Stomach (tissue), 4 donors: ENCODE measurements around the gene IGF2BP3.

ENCODE experiments used
- CTCF ChIP-seq, 7 experiments: fragments of 450-650 bp in 4 of 7; fragments of 200-600 bp in 3 of 7; sonication (generic) in 3 of 7; IDR thresholded peaks; one replicate each; pipeline ENCODE4 v1.5.1; 2016 to 2019; ENCODE audit warnings: antibody characterized with exemption in 7 of 7, control low read depth in 2 of 7, mild to moderate bottlenecking in 1 of 7
- POLR2A ChIP-seq, 4 donors: fragments of 450-650 bp; IDR thresholded peaks; one replicate each; pipeline ENCODE4 v1.6.1; 2016; ENCODE audit warnings: antibody characterized with exemption in 4 of 4, control low read depth in 2 of 4, mild to moderate bottlenecking in 1 of 4, moderate library complexity in 1 of 4

- no peak for TF ChIP-seq CTCF (IDR thresholded peaks at IDR 0.05)
- TF ChIP-seq POLR2A (IDR thresholded peaks at IDR 0.05): no peak
These were observed 205.3 kb downstream of the IGF2BP3 start for GRCh38 chr7:23264916-23265458.
